CD1c-positive myeloid dendritic cell (primary cell): ENCODE measurements around the gene INSR.

Experiments
- DNase-seq: peaks from one replicate; pipeline ENCODE4 v3.0.0-alpha.2; 2016; ENCODE audit errors: extremely low spot score

Gene INSR

DNA sequence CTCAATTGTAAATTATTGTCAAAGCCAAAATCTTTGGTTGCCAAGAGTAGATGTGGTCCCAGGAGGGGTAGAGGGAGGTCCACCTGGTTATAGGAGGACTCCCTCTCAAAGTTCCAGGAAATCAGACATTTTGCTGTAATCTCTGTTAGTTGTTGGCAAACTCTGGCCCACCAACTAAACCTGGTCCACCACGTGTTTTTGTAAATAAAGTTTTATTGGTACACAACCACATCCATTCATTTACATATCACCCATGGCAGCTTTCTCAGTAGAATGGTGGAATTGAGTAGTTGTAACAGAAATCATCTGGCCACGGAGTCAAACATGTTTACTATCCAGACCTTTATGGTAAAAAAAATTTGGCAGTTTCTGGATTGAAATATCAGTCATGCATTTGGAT is 154.1 kb downstream of the INSR start:
- no peak for DNase-seq

DNA sequence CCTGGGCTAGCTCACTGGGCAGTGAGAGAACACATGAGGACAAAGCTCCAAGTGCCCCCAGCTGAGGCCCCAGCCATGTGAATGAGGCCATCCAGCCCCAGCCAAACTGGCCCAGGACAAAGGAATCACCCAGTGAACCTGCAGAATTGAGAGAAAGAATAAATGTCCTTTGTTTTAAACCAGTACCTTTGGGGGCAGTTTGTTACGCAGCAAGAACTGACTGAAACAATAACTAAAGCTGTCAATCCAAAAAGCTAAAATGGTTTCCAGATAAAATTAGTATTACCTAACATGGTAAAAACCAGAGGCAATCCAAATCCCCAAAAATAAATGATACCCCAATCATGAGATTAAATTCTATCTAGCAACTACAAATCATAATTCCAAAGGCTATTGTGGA is 155.1 kb downstream of the INSR start:
- DNase-seq: no peak

DNA sequence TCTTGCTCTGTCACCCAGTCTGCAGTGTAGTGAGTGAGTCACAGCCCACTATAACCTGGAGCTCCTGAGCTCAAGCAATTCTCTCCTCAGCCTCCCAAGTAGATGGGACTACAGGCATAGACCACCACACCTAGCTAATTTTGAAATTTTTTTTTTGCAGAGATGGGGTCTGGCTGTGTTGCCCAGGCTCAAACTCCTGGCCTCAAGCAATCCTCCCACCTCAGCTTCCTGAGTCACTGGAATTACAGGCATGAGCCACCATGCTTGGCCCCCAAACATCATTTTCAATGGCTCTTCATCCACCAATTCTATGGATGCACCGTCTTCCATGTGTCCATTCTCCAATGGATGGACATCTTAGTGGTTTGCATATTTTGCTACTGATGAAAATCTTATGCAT is 155.8 kb downstream of the INSR start:
- no peak for DNase-seq

DNA sequence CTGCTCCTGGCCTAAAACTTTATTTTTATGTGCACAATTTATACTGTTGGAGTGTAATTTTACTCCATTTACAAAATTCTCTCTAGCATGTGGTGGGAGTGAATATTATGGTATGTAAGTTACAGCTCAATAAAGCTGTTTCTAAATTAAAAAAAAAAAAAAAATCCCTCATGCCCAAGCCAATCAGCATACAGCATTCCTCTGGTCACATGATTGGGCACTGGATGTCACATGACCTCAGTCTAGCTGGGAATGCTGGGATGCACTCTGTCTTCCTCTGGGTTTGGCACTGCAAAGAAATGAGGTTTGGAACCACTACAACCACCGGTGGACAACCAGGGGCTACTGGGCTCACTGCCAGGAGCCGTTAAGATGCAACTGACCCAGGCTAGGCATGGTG is 157.1 kb downstream of the INSR start:
- DNase-seq: no peak

DNA sequence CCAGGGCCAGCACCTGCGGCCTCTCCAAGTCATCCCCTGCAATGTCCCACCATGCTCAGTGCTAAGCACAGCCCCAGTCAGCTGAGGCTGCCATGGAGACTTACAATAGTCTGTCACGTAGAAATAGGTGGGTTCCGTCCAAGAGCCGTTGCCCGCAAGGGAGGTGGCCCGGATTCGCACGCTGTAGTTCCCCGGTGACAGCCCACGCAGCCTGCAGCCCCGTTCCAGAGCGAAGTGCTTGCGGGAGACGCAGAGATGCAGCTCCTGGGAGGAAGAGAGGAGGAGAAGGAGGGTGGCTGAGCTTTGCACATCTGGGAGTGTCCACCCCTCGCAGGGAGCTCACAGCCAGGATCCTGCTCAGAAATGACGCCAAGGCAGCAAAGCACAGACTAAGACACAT is 162.2 kb downstream of the INSR start:
- DNase-seq: no peak

DNA sequence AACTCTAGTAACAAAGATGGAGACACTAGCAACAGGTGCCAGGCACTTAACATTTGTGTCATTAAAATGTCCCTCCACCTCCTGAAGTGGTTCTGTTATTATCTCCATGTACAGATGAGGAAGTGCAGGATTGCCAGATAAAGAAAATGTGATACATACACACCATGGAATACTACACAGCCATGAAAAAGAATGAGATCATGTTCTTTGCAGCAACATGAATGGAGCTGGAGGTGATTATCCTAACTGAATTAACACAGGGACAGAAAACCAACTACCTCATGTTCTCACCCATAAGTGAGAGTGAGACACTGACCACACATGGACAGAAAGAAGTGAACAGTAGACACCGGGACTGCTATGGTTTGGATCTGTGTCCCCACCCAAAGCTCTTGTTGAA is 164.2 kb downstream of the INSR start:
- no peak for DNase-seq

DNA sequence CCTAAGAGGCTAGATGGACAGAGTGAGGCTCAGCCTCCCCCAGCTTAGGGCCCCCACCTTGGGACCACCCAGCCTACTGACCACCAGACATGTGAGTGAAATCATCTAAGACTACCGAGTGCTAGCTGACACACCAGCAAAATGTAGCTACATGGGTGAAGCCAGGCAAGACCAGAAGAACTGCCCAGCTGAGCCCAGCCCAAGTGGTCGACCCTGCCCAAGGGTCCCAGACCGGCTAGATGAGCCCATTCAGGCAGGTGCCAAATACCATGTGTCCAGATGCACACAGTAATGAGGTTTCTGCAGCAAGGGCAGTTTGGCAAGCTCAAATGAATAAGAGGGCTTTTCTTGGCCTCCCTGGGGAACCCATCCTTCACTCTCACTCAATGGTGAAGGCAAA is 168.1 kb downstream of the INSR start:
- DNase-seq: no peak

DNA sequence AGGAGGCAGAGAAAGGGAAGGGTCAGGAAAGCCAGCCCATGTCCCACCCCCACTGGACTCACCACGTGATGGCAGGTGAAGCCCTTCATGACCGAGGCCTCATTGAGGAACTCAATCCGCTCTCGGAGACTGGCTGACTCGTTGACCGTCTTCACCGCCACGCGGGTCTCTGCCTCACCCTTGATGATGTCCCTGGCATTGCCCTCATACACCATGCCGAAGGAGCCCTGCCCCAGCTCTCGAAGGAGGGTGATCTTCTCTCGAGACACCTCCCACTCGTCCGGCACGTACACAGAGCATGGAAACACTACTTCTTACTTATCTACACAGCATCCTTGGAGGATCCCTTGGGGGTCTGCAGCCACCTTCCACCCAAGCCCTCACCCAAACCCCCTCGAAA is 169.0 kb downstream of the INSR start:
- DNase-seq: no peak

DNA sequence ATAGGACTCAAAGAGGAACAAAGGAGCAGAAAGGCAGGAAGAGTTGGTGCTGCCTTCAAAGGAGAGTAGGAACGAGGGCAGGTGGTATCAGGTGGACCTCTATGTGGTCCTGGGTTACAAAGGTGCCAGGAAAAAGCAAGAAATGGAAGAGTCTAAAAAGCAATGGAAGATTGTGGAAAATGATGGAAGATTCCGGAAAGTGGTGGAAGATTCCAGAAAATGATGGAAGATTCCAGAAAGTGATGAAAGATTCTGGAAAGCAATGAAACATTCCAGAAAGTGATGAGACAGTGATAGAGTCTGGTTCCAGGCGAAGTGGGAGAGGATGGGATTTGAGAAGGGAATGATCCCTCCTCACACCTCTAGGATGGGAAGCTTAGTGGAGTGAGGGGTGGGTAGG is 169.4 kb downstream of the INSR start:
- no peak for DNase-seq

DNA sequence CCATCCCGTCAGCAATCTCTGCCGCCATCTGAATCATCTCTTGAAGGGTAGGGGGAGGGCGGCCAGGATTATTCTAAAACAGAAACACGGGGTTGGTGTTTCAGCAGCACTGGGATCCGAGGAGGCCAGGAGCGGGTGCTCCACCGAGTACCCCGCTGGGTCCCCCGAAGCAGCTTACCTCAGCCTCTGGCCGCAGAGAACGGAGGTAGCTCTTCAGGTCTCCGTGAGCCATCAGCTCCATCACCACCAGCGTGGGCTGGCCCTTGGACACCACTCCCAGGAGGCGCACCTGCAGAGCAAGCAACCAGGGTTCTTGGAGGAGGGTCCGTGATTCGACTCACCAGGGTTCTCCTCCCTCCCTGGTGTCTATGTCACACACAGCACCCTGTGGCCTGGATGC is 171.5 kb downstream of the INSR start:
- no peak for DNase-seq

DNA sequence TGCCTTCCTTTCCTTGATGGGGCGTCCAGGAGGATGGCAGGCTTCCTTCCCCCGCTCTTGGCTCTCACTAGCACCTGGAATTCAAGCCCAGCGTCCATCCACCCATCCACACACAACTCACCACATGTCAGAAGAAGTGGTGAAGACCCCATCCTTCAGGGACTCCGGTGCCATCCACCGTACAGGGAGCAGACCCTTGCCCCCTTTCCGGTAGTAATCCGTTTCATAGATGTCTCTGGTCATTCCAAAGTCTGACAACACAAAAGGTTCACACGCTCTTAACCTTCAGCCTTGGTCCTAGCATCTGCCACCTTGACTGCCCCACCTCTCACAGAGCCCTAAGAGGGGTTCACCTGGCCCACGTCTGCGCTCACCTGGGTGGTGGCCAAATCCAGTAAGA is 173.7 kb downstream of the INSR start:
- DNase-seq: no peak

DNA sequence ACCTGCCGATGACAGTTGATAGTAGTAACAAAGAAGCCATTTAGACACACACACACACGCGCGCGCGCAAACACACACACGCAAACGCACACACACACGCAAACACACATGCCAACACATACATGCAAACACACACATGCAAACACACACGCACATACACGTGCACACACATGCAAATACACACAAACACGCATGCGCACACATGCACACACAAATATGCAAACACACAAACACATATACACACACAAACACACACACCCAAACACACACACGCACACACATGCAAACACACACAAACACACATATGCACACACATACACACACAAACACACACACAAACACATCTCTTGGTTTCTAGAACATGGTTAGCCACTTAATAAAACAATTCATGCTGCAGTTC is 174.6 kb downstream of the INSR start:
- no peak for DNase-seq

DNA sequence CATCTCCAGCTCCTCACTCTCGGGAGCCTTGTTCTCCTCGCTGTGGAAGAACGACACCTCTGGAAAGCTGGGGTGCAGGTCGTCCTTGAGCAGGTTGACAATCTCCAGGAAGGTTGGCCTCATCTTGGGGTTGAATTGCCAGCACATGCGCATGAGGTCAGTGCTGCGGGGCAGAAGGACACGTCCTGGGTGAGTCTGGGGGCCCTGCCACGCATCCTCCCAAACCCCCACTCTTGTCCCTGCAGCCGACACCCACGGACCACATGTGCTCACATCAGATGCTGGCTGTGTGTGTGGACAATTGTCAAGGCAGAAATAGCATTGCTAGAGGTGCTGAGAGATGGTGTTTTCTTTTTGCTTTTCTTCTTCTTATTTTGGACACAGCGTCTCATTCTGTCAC is 177.0 kb downstream of the INSR start:
- DNase-seq: no peak

DNA sequence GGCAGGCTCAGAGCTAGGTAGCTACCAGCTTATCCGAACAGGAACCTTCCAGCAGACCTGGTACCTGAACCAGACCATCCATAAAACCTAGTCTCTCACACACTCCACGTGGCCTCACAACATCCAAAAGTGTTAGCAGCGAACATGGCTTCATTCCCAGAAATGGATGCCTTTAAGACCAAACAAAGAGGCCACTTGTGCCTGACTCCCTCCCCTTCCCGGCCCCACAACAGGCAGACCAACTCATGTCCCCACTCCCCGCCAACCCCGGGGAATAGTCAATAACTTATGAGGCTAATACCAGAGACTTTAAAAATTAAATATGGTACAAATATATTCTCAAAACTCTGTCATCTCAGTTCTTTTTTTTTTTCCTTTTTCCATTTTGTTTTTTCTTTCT is 178.5 kb downstream of the INSR start:
- no peak for DNase-seq

DNA sequence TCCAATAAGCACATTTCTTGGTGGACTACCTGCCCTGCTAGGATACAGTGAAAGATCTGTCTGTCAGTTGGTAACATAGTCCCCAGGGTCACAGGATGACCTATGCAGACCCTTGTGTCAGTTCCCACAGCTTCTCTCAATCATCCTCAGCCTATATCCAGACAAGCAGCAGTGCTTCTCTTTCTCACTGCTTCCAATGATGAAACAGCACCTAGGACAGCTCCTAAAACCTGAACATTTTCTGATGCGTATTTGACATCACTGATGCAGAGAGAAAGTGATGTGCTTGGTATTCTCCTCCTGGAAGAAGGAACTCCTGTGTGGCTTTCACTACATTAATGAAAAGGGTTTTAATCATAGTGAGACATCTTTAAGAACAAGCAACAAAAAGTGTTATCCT is 181.0 kb downstream of the INSR start:
- no peak for DNase-seq

DNA sequence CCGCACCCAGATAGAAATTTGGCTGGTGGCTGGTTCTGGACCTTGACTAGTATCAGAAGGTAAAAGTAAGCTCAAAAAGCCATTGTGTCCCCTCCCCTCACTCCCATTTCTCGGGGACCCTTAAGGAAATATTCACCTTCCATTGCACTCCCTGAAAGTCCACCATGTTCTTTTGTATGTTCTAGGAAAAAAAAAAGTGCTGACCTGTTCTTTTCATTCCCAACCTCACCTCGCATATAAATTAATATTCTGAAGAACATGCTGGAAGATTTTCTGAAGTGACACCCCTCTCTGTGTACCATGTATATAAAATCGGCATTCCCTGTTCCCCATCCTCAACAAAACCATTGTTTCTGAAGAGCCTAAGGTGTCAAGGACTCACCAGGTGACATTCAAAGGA is 181.5 kb downstream of the INSR start:
- DNase-seq: no peak

DNA sequence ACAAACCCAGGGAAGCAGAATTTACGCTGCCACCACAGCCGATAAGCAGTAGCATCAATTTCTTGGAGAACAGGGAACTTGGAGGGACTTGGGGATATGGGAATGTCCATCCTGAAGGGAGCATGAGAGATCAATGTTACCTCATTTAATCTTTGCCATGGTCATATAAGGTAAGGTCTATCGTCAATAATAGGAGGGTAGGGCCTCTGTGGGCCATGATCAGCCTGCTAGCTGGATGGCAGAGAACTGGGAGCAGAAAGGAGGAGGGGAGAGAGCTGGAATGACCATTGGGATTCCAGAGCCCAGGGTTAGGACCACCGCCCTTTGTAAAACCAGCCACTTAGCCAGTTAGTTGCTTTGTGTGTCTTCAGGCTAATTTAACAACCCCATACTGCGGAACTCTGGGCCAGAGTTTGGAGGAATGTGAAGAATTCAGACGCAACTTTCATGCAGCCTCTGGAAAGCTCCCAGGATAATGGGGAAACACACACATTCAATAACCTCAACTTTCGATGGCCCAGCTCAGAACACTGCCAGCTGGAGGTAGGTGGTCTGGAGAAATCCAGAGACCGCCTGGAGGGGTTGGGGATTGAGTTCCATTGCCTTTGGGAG is 184.4 kb downstream of the INSR start:
- DNase-seq: no peak

DNA sequence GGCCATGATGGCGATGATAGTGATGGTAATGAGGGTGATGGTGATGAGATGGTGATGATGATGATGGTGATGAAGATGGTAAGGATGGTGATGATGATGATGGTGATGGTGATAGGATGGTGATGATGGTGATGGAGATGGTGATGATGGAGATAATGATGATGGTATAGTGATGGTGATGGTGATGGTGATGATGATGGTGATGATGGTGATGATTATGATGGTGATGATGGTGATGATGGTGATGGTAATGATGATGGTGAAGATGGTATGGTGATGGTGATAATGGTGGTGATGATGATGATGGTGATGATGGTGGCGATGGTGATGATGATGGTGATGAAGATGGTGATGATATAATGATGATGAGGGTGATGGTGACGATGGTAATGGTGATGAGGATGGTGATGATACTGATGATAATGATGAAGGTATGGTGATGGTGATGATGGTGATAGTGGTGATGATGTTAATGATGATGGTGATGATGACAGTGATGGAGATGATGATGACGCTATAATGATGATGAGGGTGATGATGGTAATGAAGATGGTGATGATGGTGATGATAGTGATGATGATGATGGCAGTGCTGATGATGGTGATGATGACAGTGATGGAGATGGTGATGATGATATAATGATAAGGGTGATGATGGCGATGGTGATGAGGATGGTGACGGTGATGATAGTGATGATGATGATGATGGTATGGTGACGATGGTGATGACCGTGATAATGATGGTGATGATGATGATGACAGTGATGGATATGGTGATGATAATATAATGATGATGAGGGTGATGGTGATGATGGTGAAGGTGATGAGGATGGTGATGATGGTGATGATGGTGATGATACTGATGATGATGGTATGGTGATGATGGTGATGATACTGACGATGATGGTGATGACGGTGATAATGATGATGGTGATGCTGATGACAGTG is 187.2 kb downstream of the INSR start:
- no peak for DNase-seq

DNA sequence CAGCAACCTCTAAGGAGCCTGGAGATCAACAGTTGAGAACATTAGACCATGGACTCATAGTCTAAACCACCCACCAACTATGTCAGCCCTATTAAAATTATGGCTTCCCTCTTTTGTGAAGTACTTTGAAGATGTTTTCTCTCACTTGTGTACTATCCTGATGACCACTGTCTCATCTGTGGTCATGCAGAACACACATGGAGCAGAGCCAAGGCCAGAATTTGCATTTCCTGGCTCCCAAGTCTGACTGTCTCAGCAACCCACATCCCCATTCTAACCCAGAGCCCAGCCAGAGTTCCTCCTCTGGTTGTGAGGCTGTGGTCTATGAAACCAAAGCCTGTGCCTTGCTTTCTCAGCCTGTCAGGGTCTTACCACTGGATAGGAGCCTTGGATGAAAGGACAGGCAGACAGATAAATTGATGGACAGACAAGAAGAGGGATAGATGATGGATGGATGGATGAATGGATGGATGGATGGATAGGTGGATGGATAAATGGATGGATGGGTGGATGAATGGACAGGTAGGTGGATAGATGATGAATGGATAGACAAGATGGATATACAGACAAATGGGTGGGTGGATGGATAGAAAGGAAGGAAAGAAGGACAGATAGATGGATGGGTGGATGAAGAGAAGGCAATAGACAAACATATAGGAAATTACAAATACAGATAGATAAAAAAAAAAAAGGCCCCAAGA is 189.3 kb downstream of the INSR start:
- peak; percentile 68 for DNase-seq

DNA sequence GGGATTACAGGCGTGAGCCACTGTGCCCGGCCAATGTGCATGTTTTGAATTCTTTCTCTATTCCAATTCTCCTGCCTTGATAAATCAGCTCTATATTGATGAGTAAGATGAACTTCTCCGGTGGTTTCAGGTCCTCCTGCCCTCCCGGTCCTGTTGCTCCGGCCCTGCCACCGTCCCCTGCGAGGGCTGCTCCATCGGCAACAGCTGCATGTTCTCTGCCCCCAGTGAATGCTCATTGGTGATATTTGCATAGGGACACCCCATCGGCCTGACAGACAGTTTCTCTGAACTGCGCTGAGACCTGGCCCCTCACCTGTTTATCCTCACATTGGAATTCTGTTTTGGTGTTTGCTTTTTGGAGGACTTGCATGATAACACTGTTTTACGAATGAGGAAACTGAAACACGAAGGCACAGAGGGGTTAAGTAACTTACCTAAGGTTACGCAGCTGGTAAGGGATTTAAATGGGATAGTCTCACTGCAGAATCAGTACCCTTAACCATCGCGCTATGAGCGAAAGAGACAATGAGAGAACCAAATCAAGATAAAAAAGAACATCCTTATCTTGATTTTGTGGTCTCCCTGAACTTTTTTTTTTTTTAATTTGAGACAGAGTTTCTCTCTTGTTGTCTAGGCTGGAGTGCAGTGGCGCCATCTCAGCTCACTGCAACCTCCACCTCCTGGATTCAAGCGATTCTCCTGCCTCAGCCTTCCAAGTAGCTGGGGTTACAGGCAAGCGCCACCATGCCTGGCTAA is 192.5 kb downstream of the INSR start:
- DNase-seq: no peak

DNA sequence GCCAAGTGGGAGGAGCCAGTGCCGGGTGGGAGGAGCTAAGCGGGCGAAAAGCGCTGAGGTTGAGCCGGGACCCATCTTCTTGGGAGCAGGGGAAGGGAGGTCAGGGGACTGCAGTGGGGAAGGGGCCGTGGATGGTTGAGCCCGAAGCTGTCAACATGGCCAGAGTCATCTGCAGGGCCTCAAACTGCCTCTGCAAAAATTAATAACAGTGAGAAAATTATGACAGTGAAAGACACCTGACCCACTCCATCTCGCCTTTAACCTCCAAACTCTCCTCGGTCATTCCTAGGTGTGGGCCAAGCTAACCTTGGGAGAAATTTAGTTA is 194.7 kb downstream of the INSR start:
- no peak for DNase-seq
